GM20431 (cell line): Measurements from ENCODE around the gene EIF4E1B.

Experiments
- in situ Hi-C: fragments of 300-500 bp; cut with MseI, MboI; formaldehyde crosslinking; loops from one replicate; pipeline ENCODE4 v1.15.0; 2020; ENCODE audit warnings: low sequenced_read_pairs; ENCODE audit not compliant: unreplicated experiment

EIF4E1B gene

DNA sequence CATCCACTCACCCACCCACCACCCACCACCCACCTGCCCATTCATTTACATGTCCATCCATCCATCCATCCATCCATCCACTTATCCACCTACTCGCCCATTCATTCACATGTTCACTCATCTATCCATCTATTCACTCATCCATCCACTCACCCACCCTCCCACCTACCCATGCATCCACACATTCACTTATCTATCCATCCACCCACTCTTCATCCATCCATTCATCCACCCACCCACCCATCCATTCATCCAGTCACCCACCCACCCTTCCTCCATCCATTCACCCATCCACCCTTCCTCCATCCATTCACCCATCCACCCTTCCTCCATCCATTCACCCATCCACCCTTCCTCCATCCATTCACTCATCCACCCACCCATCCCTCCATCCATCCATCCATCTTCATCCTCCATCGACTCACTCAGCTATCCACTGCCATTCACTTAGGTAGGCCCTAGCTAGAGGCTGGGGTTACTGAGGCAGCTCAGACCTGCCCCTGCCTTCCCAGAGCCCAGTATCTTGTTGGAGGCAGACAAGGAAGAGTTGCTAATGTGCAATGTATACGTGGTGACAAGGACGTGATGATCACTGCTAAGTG lies 29.5 kb downstream of the EIF4E1B start:
- in situ Hi-C loops: loop anchor here (25.0 kb wide), 2 partner anchors 277 to 452 kb away; no protein-coding TSS in a partner anchor

DNA sequence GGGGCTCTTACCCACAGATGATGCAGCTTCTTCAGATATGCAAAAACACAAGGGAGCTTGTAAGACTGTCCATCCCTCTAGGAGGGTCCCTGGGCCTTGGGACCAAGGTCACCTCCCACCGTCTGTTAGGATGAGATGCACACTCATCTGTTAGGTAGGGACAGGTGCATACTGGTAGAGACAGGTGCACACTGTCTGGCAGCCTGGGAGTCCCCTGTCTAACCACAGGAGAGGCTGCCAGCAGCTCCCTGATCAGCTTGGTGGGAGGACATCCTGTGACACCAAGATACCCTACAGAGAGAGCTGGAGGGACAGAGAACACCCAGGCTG lies 30.0 kb downstream of the EIF4E1B start:
- in situ Hi-C loops: loop anchor here (25.0 kb wide), 2 partner anchors 277 to 452 kb away; no protein-coding TSS in a partner anchor

DNA sequence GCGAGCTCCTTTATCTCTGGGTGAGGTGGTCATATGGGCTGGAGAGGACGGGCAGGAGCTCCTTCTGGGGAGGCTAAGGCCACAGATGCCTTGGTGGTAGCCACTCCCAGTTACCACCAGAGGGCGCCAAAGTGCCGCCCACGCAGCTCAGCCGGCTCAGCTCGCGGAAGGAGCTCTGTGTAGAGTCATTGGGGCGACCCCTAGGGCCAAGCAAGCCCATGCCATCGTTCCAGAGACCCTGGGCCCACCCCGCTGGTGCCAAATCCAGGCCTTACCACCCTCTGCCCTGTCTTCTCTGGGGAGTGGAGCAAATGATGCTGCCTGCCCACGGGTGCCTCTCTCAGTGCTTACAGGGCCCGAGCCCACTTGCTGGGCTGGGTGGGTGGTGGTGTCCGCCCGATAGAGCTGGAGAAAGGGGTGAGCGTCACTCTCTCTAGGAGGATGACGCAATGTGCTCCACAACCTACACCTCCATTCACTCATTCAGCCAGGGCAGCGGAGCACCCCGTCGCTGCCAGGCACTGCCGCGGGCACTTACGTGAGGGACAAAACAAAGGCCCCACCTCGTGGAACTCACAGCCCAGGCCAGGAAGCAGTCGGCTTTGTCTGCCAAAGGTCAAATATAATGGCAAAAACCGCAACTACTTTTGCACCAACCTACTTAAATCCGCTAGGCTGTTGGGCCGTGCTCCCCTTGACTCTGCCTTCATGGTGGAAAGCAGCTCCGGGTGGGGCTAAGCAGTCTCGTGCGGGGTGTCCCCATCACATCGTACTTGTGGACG lies 30.6 kb downstream of the EIF4E1B start:
- in situ Hi-C loops: loop anchor here (25.0 kb wide), 2 partner anchors 276 to 451 kb away; no protein-coding TSS in a partner anchor

DNA sequence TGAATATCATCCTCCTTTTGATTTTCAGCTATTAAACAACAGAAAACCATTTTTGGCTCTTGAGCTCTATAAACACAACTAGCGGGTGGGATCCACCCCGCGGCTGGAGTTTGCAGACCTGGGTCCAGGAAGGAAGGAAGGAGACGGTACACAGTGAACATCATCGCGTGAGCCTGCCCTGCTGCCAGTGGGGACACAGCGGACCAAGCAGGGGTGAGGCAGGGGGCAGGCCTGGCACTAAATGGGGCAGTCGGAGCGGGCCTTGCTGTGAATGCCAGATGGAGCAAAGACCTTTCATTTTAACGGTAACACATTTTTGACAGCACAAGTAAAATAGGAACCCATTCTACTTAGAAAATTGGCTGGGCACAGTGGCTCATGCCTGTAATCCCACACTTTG lies 31.2 kb downstream of the EIF4E1B start:
- in situ Hi-C loops: loop anchor here (25.0 kb wide), 2 partner anchors 276 to 451 kb away; no protein-coding TSS in a partner anchor

DNA sequence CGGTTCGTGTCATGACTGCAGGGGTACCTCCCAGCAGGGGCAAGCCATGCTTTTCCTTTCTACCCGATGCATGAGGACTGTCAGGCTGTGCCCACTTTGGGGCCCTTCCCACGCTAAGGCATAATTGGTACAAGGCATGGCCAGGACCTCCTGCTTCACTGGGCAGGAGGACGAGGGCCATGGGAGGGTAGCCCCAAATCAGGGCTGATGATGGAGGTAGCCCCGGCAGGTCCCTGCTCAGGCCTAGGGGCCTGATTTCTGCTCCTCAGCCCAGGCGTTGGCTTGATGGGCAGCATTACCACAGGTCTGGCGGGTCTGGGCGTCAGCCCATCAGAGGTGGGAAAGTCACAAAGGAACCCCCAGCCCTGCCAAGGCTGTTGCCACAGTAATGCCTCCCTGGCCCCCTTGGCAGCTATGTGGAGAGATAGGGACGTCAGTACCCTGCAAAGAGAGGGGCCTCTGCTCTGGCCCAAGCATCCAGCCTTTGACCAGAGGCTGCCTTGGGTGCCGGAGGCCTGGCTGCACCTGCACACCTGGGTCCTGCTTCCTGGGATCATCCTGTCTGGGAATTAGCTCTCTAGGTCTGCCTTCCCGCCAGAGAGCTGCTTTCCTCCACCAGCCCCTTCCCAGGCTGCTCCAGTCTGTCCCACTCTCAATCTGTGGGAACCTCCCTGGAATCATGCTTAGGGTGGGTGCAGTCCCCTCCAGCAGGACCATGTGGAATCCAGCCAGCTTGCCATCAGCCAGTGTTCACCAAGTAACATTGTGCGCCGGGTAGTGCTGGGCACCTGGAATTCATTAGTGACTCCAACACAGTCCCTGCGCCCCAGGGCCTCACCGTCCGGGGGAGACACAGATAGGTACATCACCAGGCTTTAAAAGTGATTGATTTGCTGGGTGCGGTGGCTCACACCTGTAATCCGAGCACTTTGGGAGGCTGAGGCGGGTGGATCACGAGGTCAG lies 32.2 kb downstream of the EIF4E1B start:
- in situ Hi-C loops: loop anchor here (25.0 kb wide), 2 partner anchors 275 to 450 kb away; no protein-coding TSS in a partner anchor

DNA sequence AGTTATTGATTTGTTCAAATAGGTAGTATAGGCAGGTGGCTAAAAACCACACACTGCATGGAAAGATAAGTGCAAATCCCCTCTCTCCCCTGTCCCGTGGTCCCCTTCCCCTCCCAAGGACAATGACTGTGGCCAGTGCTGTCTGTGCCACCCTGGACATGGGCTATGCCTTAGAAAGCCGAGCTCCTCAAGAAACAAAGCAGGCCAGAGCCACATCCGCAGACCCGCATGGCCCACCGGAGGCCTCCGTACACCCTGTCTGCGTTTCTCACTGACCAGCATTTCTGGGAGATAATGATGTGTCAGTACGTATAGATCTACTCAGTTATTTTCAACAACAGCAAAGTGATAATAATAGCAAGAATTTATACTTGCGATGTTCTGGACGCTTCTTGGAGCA lies 33.1 kb downstream of the EIF4E1B start:
- in situ Hi-C loops: loop anchor here (25.0 kb wide), 2 partner anchors 274 to 449 kb away; no protein-coding TSS in a partner anchor

DNA sequence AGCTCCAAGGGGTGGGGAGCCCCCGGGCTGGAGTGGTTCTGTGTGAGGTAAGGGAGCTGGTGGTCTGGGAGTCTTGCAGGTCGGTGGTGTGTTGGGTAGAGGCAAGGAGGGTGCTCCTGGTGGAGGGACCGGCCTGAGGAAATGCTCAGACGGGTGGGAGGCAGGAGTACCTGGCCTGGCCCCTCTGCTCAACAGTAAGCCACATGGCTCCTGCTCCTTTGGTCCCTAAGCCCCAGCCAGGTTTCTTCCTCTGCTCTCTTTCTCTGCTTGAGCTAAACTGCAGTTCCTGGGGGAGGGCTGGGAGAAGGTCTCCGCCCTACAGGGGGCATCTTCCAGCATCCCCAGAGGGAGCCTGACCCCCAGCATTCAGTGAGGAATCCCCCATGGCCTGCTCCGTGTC lies 34.0 kb downstream of the EIF4E1B start:
- in situ Hi-C loops: loop anchor here (25.0 kb wide), 2 partner anchors 273 to 448 kb away; no protein-coding TSS in a partner anchor

DNA sequence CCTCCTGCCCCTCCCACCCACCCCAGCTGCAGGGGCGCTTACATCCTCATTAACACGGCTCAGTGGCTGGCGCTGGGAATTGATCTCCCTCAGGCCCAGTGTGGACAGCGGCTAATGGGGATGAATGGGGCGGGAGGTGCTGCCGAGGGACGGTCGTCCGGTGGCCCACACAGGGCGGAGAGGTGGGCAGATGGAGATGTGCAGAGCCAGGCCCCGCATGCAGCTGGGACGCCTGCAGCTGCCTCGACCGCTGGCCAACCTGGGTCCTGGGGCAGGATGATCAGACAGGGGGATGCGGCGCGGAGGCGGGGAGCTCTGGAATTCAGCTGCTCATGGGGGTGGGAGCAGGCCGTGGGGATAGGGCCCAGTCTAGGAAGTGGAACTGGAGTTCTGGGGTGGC lies 34.4 kb downstream of the EIF4E1B start:
- in situ Hi-C loops: loop anchor here (25.0 kb wide), 2 partner anchors 272 to 447 kb away; no protein-coding TSS in a partner anchor

DNA sequence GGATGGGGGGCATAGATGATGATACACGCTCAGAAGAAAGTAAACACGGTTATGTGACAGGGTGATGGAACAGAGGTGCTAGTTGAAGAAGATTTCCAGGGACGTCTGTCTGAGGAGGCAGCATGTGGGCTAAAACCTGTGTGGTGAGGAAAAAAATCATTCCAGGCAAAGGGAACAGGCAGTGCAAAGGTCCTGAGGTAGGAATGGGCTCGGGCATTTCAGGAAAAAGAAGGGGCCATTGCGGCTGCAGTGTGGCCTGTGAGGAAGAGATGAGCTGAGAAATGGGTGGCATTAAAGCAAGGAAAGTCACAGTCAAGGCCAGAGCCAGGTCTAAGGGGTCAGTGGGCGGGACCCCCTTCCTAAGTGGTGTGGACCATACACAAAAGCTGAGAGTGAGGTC lies 35.0 kb downstream of the EIF4E1B start:
- in situ Hi-C loops: loop anchor here (25.0 kb wide), 2 partner anchors 272 to 447 kb away; no protein-coding TSS in a partner anchor

DNA sequence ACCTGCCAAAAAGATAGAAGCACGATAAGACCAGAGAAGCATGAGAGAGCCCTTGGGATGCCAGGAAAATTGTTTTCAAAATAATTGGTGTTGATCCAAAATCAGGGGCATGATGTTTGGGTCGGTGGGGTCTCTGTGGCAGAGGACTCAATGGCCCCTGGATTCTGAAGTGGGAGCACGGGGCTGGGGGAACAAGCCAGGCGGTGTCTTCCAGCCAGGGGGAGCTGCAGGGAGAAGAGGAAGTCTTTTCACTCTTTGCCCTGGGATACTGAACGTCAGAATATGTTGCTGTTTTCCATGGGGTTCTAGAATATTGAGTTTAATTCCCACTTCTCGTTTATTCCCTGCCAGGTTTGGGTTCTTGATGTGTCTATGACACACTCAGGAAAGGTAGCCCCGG lies 37.2 kb downstream of the EIF4E1B start:
- in situ Hi-C loops: loop anchor here (25.0 kb wide), 2 partner anchors 270 to 445 kb away; no protein-coding TSS in a partner anchor

DNA sequence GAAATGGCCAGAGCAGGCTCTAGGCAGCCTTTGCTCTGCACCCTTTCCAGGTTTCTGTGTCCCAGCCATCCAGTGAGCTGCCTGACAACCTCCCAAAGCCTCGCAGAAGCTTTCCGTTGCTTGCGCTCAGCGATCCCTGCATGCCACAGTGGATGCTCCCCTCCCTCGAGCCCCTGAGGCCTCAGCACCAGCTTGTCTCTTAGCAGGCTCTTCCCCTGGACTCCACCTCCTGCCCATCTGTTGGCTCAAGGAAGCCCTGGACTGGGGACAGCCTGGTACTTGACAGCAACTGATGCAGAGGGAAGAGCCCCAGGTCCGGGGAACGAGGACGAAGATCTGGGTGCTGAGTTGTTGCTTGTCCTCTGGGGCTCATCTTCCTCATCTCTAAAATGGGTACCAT lies 40.0 kb downstream of the EIF4E1B start:
- in situ Hi-C loops: loop anchor here (25.0 kb wide), 2 partner anchors 267 to 442 kb away; no protein-coding TSS in a partner anchor

DNA sequence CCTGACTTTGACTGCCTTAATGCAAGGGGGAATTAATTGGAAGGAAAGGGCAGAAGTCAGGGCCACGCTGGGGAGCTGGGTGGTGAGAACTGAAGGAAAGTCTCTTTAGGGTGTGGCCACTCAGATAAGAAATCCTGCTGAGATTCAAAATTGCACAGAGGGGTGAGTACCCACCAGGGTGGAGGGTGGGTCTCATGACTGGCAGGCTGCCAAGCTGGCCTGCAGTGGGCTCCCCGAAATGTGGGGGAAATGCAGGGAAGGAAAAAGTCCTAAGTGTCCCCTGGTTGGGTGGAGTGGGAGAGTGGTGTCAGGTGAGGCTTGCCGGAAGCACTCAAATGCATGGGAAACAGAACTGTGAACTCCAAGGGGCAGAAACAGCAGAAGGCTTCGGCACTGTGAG lies 40.9 kb downstream of the EIF4E1B start:
- in situ Hi-C loops: loop anchor here (25.0 kb wide), 2 partner anchors 266 to 441 kb away; no protein-coding TSS in a partner anchor

DNA sequence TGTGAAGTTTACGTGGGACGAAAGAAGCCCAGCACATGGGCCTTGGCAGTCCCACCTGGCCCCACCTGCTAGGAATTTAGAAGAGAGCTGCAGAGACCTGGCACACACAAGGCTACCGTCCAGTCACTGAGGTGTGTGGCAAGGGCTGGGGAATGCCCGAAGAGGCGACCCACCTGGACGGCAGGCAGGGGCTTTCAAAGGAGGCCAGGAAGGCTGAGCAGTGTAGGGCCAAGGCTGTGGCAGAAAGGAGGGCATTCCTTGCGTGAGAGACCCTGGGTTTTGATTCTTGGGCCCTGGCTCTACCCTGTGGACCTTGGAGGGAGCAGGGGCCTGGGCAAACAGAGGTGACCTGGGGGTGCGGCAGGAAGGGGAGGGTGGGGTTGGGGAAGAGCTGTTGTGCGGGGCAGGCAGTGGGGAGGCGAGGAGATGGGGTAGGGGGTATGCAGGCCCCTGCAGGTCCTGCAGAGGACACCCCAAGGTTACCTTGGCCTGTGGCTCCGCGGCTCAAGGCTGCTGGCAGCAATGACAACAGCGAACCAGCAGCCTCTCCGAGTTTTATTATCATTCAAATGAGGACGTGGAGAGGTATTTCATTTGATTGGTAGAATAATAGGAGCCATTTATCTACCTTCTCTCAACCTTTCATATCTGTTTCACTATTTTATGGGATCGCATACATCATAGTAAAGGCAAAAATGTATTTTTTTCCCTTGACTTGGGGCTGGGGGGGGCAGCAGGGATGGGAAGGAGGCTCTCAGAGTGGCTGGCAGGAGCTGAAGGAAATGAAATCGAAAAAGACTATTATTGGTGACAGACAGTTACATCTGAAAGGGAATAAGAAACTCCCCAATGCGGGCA lies 41.6 kb downstream of the EIF4E1B start:
- in situ Hi-C loops: loop anchor here (25.0 kb wide), 2 partner anchors 265 to 440 kb away; no protein-coding TSS in a partner anchor

DNA sequence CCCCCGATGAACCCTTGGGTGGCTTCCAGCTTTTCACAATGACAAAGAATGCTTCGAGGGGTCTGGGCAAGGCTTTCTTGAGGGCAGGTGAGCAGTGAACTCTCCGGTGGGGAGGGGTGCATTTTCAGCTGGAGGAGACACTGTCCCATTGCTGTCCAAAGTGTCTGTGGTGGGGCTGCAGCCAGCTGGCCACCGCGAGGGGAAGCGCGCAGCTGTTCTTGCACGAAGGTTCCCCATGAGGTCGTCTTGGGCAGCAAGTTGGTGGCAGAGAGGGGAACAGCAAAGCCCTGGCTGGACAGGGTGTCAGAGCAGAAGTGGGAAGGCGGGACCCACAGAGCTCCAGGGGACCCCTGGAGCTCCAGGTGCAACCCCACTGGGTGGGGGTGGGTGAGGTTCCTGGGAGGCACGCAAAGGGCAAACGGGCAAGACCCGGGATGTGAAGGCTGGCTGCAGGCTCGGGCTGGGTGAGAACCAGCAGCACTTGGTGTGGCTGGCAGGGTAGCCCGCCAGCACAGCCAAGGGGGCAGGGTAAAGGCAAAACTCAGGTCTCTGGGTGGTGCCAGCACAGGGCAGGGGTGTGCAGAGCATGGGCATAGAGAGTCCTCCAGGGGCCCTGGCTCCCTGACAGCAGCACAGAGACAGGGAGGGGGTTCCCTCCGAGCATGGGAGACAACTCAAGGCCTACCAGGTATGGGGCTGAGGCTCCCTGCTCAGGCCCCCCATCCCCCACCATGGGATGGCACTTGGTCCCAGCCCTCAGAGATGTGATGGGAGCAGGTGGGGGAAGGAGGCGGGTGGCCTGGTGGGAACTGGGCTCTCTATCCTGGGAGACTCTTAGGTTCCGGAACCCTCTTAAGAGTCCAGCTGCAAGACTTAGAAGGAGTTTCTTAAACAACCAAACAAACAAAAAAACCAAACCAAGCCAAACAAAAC lies 43.4 kb downstream of the EIF4E1B start:
- in situ Hi-C loops: loop anchor here (25.0 kb wide), 2 partner anchors 263 to 438 kb away; no protein-coding TSS in a partner anchor

DNA sequence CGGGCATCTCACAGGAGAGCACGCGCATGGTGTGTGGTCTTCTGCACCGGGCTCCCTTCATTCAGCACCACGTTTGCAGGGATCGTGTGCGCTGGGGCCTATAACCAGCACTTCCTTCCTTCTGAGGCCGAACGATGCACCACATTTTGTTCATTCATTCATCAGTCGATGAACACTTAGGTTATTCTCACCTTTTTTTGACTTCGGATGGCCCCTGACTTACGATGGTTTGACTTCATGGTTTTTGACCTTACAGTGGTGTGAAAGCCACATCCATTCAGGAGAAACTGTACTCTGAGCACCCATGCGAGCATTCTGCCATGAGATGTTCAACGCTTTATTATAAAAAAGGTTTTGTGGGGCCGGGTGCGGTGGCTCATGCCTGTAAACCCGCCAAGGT lies 44.3 kb downstream of the EIF4E1B start:
- in situ Hi-C loops: loop anchor here (25.0 kb wide), 2 partner anchors 263 to 438 kb away; no protein-coding TSS in a partner anchor

DNA sequence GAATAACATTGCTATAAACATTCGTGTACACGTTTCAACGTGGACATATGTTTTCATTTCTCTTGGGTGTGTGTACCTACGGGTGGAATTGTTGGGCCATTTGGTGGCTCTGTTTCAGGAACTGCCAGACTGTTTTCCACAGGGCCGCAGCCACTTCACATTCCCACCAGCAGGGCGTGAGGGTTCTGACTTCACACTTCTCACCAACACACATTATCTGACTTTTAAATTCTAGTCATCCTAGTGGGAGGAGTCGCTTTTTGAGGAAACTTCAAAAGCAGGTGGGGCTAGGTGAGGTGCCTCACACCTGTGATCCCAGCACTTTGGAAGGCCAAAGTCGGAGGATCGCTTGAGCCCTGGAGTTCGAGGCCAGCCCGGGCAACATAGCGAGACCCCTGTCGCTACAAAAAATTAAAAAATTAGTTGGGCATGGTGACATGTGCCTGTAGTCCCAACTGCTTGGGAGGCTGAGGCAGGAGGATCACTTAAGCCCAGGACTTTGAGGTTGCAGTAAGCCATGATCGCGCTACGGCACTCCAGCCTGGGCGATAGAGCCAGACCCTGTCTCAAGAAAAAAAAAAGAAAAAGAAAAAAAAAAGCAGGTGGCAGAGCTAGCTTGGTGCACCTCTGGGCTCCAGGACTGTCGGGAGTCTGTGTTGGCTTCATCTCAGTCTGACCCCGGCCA lies 45.3 kb downstream of the EIF4E1B start:
- in situ Hi-C loops: no loop called here

DNA sequence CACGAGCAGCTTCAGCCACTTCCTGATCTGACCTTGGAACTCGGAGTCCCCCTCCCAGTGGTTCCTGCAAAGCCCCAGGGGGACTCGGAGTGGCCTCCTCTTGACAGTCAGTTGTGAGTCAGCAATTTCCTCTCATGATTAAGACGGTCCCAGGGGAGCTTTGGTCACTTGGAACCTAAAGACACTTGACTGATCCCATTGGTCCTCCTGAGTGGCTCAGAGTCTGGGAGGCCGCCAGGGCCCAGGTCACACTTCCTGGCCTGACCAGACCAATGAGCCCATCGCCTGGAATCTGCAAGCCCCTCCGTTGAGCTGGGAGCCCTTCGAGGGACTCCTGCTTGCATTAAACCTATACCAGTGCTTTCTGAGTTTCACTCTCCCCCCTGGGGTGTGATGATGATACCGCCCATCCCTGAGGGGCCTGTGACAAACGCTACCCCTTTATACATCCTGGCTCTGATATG lies 45.9 kb downstream of the EIF4E1B start:
- in situ Hi-C loops: no loop called here
